ENCODE results near the gene CFAP68. TPM values are rescaled to one million over a fixed set of nuclear protein-coding genes. Genes with fewer than 3 reads are reported as not detected.

The CFAP68 gene
- total RNA-seq, 2 donors from 2014 or later: 18.8 to 20.0 TPM

DNA sequence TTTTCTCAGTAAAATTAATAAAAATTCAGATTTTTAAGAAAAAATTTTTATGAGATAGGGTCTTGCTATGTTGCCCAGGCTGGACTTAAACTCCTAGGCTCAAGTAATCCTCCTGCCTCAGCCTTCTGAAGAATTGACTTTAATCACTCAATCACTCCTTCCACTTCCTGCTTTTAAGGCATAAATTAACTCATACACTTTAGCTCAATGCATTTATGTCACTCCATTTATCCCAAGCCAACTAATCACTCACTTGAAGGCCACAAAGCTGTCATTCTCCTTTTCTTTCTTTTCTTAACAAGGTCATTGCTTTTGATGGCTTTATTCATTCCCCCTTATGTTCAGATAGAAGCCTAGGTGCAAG lies 8.8 kb upstream of the CFAP68 start:
- TF ChIP-seq, protein P1, sequence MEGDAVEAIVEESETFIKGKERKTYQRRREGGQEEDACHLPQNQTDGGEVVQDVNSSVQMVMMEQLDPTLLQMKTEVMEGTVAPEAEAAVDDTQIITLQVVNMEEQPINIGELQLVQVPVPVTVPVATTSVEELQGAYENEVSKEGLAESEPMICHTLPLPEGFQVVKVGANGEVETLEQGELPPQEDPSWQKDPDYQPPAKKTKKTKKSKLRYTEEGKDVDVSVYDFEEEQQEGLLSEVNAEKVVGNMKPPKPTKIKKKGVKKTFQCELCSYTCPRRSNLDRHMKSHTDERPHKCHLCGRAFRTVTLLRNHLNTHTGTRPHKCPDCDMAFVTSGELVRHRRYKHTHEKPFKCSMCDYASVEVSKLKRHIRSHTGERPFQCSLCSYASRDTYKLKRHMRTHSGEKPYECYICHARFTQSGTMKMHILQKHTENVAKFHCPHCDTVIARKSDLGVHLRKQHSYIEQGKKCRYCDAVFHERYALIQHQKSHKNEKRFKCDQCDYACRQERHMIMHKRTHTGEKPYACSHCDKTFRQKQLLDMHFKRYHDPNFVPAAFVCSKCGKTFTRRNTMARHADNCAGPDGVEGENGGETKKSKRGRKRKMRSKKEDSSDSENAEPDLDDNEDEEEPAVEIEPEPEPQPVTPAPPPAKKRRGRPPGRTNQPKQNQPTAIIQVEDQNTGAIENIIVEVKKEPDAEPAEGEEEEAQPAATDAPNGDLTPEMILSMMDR (IDR thresholded peaks at IDR 0.05): no peak
- peak overlapping the region; percentile 95 for H3K4me3 ChIP-seq

DNA sequence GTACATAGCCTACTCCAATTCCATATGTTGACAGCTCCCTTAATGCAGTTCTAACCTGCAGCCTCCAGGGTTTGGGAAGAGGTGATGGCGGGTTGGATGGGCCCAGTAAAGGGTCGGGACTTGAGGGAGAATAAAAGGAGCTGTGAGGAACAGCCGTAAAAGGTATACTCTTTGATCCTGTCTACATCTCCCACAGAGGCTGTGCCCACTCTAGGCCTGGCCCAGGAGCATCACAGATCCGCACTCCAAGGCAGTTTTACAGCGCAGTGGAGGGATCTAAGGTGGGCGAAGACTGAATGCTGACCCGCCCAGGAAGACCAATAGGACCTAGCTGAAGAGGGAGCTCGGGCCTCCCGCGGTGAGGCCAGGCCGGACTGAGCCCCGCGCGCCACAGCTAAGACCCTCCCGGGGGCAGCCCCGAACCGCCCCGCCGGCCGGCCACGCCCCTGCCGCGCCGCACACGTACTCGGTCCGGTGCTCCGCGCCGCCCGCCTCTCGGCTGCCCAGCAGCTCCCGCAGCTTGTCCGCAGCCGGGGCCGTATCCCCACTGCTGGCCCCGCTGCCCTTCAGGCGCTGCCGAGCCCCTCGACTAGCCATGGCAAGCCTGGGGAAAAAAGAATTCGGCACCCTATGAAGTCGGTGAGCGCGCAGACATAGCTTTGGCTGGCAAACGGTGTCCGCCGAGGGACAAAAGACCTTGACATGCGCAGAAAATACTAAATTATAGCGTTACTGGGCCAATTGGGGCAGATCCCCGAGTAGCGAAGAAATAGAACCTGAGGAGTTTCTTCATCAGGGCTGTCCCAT lies 8.3 kb upstream of the CFAP68 start, which contains the start of gene ALG9:
Gene ALG9 (minus strand): TSS at position 696 of the 807 bp plus-strand sequence. CDS start 99 bp downstream, at position 597.
- peak; percentile 92 for DNase-seq
- Histone ChIP-seq H3K4me3 (peak within 1 kb of the TSS; percentile 95), H3K27me3 (no peaks in the 10 kb centered on the region), H3K27ac (peak within 1 kb of the TSS; percentile 56), H3K36me3 (no peaks in the 10 kb centered on the region), H3K9me3 (no peaks in the 10 kb centered on the region), H3K4me1 (peaks cover 5% of the 10 kb centered on the region), H3K9ac (ENCODE audit: low read depth in 2 of 2, low read length in 2 of 2) (peak within 1 kb of the TSS; percentile 72 to 90)
- intact Hi-C loops (cut with DNase I): no loop called here
- TF ChIP-seq, protein P1 (IDR thresholded peaks at IDR 0.05): peak; percentile 23

More for the DNA sequence above, 8.8 kb upstream of the CFAP68 start:
- intact Hi-C loops (cut with DNase I): no loop called here
- peak overlapping the region; percentile 72 to 90 for H3K9ac ChIP-seq (ENCODE audit: low read depth in 2 of 2, low read length in 2 of 2)
- peak overlapping the region; percentile 56 for H3K27ac ChIP-seq
- H3K4me1 ChIP-seq: peaks cover 5% of the 10 kb centered on the region
- no peaks in the 10 kb centered on the region for H3K9me3 ChIP-seq
- no peaks in the 10 kb centered on the region for H3K27me3 ChIP-seq
- no peaks in the 10 kb centered on the region for H3K36me3 ChIP-seq
- no peak for DNase-seq

- DNase-seq: no peak
Measured at GRCh38 chr11:111871693-111872161, 7.6 kb upstream of the CFAP68 start.

DNA sequence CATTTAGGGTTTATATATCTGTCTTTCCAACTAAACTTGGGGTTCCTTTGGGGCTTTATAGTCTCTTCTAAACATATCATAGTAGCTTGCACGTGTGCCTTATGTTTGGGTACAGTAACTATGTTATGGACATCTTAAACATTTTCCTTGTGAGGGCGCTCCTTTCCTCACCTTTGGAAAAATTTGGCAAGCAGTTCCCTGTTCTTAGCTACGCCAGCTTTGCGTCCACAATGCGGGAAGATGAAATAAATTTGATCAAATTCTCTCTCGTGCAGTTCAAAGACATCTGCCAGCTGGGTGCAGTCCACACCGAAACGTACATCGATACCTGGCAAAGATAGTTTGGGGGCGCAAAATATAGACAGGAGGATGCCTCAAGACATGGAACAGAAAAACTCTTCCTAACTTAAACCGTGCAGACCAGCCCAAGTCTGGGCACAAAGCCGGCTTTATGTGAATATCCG lies 924 bp upstream of the CFAP68 start:
- Histone ChIP-seq H3K9me3 (no peaks in the 10 kb centered on the region), H3K9ac (ENCODE audit: low read depth in 2 of 2, low read length in 2 of 2) (peak overlapping the region; percentile 72 to 86), H3K36me3 (no peaks in the 10 kb centered on the region), H3K4me1 (no peaks in the 10 kb centered on the region), H3K27me3 (no peaks in the 10 kb centered on the region), H3K4me3 (peak overlapping the region; percentile 52), H3K27ac (peak overlapping the region; percentile 91)
- no peak for DNase-seq
- intact Hi-C loops (cut with DNase I): loop anchor here (5.0 kb wide), 1 partner anchor 99 kb away; no protein-coding TSS in a partner anchor
- TF ChIP-seq, protein P1 (IDR thresholded peaks at IDR 0.05): no peak

More at GRCh38 chr11:111871693-111872161, 7.6 kb upstream of the CFAP68 start:
- Histone ChIP-seq H3K36me3 (no peaks in the 10 kb centered on the region), H3K27me3 (no peaks in the 10 kb centered on the region), H3K27ac (peak overlapping the region; percentile 56), H3K4me3 (peak overlapping the region; percentile 95), H3K9ac (ENCODE audit: low read depth in 2 of 2, low read length in 2 of 2) (peak overlapping the region; percentile 72 to 90), H3K4me1 (peaks cover 5% of the 10 kb centered on the region), H3K9me3 (no peaks in the 10 kb centered on the region)
- TF ChIP-seq, protein P1 (IDR thresholded peaks at IDR 0.05): no peak
- intact Hi-C loops (cut with DNase I): no loop called here

DNA sequence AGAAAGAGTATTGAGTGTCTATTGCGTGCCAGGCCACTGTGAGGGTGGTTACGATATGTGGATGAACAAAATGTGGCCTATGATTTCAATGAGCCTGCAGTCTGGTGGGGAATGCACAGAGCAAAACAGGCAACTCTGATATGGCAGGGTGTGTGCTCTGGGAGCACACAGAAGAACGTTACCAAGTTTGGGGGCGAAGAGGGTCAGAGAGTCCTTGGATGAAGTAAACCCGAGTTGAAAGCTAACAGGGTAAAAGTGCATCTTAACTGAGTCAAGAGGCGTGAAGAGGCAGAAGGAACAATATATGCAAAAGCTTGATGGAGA lies 258 bp downstream of the CFAP68 start:
- H3K27me3 ChIP-seq: no peaks in the 10 kb centered on the region
- peak overlapping the region; percentile 72 to 75 for H3K9ac ChIP-seq (ENCODE audit: low read depth in 2 of 2, low read length in 2 of 2)
- intact Hi-C loops (cut with DNase I): loop anchor here (5.0 kb wide), 1 partner anchor 98 kb away; no protein-coding TSS in a partner anchor
- no peaks in the 10 kb centered on the region for H3K4me1 ChIP-seq
- H3K4me3 ChIP-seq: peak overlapping the region; percentile 52
- DNase-seq: no peak
- H3K36me3 ChIP-seq: no peaks in the 10 kb centered on the region
- H3K9me3 ChIP-seq: no peaks in the 10 kb centered on the region
- H3K27ac ChIP-seq: peak overlapping the region; percentile 91
- TF ChIP-seq, protein P1 (IDR thresholded peaks at IDR 0.05): no peak

Measured in colonic mucosa (tissue), 4 donors.